Sigmoid colon (tissue), 7 donors: ENCODE data around the gene LINC00305. TPM values are rescaled to one million over a fixed set of nuclear protein-coding genes. Genes with fewer than 3 reads are reported as not detected.

Source experiments
- DNase-seq: peaks from one replicate; pipeline ENCODE4 v3.0.0-alpha.2; 2019
- H3K27ac ChIP-seq, 4 donors: fragments of 200-600 bp; sonication (generic); one replicate each; pipeline ENCODE4 v1.5.1; 2016 to 2019; ENCODE audit warnings: mild to moderate bottlenecking in 1 of 4
- H3K27me3 ChIP-seq, 3 donors: fragments of 200-600 bp; sonication (generic); one replicate each; pipeline ENCODE4 v1.5.1; 2019; ENCODE audit warnings: mild to moderate bottlenecking in 1 of 3
- H3K36me3 ChIP-seq, 4 donors: fragments of 200-600 bp; sonication (generic); one replicate each; pipeline ENCODE4 v1.5.1; 2016 to 2019
- H3K4me1 ChIP-seq, 4 donors: fragments of 200-600 bp; sonication (generic); one replicate each; pipeline ENCODE4 v1.5.1; 2017 to 2019
- H3K4me3 ChIP-seq, 4 donors: fragments of 200-600 bp; sonication (generic); one replicate each; pipeline ENCODE4 v1.5.1; 2017 to 2019; ENCODE audit warnings: mild to moderate bottlenecking in 2 of 4, moderate library complexity in 1 of 4
- H3K9me3 ChIP-seq, 4 donors: fragments of 200-600 bp in 3 of 4; sonication (generic) in 3 of 4; one replicate each; pipeline versions ENCODE4 v1.5.1 to v1.6.1; 2013 to 2019
- EP300 ChIP-seq, 4 donors: sonication (generic); formaldehyde crosslinking; IDR thresholded peaks; one replicate each; pipeline ENCODE4 v1.6.1; 2017; ENCODE audit warnings: antibody characterized with exemption in 4 of 4
- POLR2A ChIP-seq, 2 donors: fragments of 450-650 bp; IDR thresholded peaks; one replicate each; pipeline ENCODE4 v1.6.1; 2016; ENCODE audit warnings: antibody characterized with exemption in 2 of 2, mild to moderate bottlenecking in 2 of 2, moderate library complexity in 2 of 2
- POLR2AphosphoS5 ChIP-seq, 4 donors: sonication (generic); formaldehyde crosslinking; IDR thresholded peaks; one replicate each; pipeline ENCODE4 v1.6.1; 2017; ENCODE audit warnings: antibody characterized with exemption in 4 of 4
- WGBS, 2 donors: extraction: QIAGEN DNeasy Blood & Tissue Kit; methylation state at CpG; one replicate each; pipeline ENCODE4 v1.1.7; 2013; 5-methylcytosine and 5-hydroxymethylcytosine counted together
- intact Hi-C: fragments of 100-400 bp; cut with DNase I; formaldehyde crosslinking; loops from one replicate; pipeline ENCODE4 v1.15.1; 2023
- polyA plus RNA-seq, 3 donors: library from polyadenylated mRNA; stranded (reverse); fragments of 200-250 nt; gene quantifications; one replicate each; pipeline ENCODE4 v1.2.3, GENCODE V29; 2013
- total RNA-seq, 4 donors: library from RNA; depleted of rRNA; stranded (reverse); fragments of >200 nt; gene quantifications; one replicate each; pipeline ENCODE4 v1.1.0, GENCODE V29; 2016
- TF ChIP-seq, protein P1 (sequence below), 4 experiments: fragments of 450-650 bp in 3 of 4; fragments of 200-600 bp in 1 of 4; IDR thresholded peaks; one replicate each; pipeline ENCODE4 v1.5.1; 2016 to 2019; ENCODE audit warnings: antibody characterized with exemption in 4 of 4, mild to moderate bottlenecking in 3 of 4, moderate library complexity in 2 of 4
- donor health status: healthy with polysubstance abuse.
- donor health status: Bipolar disorder and iron deficiency.
- donor health status: healthy.

LINC00305 gene
- total and polyA plus RNA-seq, 7 donors = not detected

GRCh38 chr18:64110692-64111480, 38.0 kb downstream of the LINC00305 start:
- intact Hi-C loops = no loop called here
- Histone ChIP-seq H3K9me3 (no peaks in the 10 kb centered on the region), H3K27ac (no peak overlapping the region), H3K36me3 (no peaks in the 10 kb centered on the region), H3K4me3 (no peak overlapping the region), H3K4me1 (no peaks in the 10 kb centered on the region), H3K27me3 (no peaks in the 10 kb centered on the region)
- no peak for DNase-seq
- TF ChIP-seq, protein P1, sequence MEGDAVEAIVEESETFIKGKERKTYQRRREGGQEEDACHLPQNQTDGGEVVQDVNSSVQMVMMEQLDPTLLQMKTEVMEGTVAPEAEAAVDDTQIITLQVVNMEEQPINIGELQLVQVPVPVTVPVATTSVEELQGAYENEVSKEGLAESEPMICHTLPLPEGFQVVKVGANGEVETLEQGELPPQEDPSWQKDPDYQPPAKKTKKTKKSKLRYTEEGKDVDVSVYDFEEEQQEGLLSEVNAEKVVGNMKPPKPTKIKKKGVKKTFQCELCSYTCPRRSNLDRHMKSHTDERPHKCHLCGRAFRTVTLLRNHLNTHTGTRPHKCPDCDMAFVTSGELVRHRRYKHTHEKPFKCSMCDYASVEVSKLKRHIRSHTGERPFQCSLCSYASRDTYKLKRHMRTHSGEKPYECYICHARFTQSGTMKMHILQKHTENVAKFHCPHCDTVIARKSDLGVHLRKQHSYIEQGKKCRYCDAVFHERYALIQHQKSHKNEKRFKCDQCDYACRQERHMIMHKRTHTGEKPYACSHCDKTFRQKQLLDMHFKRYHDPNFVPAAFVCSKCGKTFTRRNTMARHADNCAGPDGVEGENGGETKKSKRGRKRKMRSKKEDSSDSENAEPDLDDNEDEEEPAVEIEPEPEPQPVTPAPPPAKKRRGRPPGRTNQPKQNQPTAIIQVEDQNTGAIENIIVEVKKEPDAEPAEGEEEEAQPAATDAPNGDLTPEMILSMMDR (IDR thresholded peaks at IDR 0.05) = no peak
- 50 to 61% methylated on average over 7 of the region's 7 CpGs for WGBS, 2 donors

DNA sequence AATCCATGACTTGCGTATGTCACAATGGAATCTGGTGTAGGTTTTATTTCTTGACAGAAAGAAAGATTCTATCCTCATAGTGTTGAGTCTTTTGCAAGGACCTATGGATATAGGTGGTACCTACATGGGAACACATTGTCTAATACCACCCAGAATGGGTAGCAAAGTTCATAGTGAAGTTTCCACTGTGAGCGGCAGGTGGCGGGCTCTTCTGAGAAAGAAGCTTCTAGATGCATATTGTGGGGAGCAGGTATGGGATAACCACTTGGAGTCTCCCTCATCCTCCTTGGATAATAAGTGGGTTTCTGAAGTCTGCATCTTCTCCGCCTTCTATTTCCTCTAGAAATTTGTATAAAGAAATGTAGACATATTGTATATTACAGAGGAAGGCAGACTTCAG, 44.9 kb downstream of the LINC00305 start:
- H3K4me1 ChIP-seq = no peaks in the 10 kb centered on the region
- H3K27ac ChIP-seq = no peak overlapping the region
- intact Hi-C loops = no loop called here
- TF ChIP-seq POLR2A (IDR thresholded peaks at IDR 0.05) (no peak), EP300 (IDR thresholded peaks at IDR 0.05) (no peak), POLR2AphosphoS5 (IDR thresholded peaks at IDR 0.05) (no peak)
- TF ChIP-seq, protein P1 (IDR thresholded peaks at IDR 0.05) = no peak
- H3K27me3 ChIP-seq = no peaks in the 10 kb centered on the region
- H3K9me3 ChIP-seq = no peaks in the 10 kb centered on the region
- WGBS, 2 donors = 80 to 94% methylated on average over 4 of the region's 4 CpGs
- no peak overlapping the region for H3K4me3 ChIP-seq
- no peaks in the 10 kb centered on the region for H3K36me3 ChIP-seq
- DNase-seq = no peak

- WGBS, 2 donors = 40 to 46% methylated on average over 6 of the region's 6 CpGs
- TF ChIP-seq EP300 (IDR thresholded peaks at IDR 0.05) (no peak), POLR2AphosphoS5 (IDR thresholded peaks at IDR 0.05) (no peak), POLR2A (IDR thresholded peaks at IDR 0.05) (no peak)
- TF ChIP-seq, protein P1 (IDR thresholded peaks at IDR 0.05) = no peak
- Histone ChIP-seq H3K9me3 (no peaks in the 10 kb centered on the region), H3K4me1 (no peaks in the 10 kb centered on the region), H3K27ac (no peak overlapping the region), H3K27me3 (no peaks in the 10 kb centered on the region), H3K4me3 (no peak overlapping the region), H3K36me3 (no peaks in the 10 kb centered on the region)
- DNase-seq = no peak
- intact Hi-C loops = no loop called here
These were observed 48.6 kb downstream of the LINC00305 start for GRCh38 chr18:64100116-64100922.

GRCh38 chr18:64099244-64099643, 49.6 kb downstream of the LINC00305 start:
- DNase-seq = no peak
- H3K4me1 ChIP-seq = no peaks in the 10 kb centered on the region
- TF ChIP-seq POLR2A (IDR thresholded peaks at IDR 0.05) (no peak), EP300 (IDR thresholded peaks at IDR 0.05) (no peak)
- no peaks in the 10 kb centered on the region for H3K27me3 ChIP-seq
- H3K4me3 ChIP-seq = no peak overlapping the region
- intact Hi-C loops = loop anchor here (10.0 kb wide), 1 partner anchor 1476 kb away; no protein-coding TSS in a partner anchor
- no peaks in the 10 kb centered on the region for H3K9me3 ChIP-seq
- H3K36me3 ChIP-seq = no peaks in the 10 kb centered on the region
- no peak overlapping the region for H3K27ac ChIP-seq
- WGBS, 2 donors = 82 to 88% methylated on average over 3 of the region's 3 CpGs

- intact Hi-C loops = loop anchor here (10.0 kb wide), 1 partner anchor 1477 kb away; no protein-coding TSS in a partner anchor
- no peak for DNase-seq
- TF ChIP-seq, protein P1 (IDR thresholded peaks at IDR 0.05) = no peak
- TF ChIP-seq EP300 (IDR thresholded peaks at IDR 0.05) (no peak), POLR2AphosphoS5 (IDR thresholded peaks at IDR 0.05) (no peak), POLR2A (IDR thresholded peaks at IDR 0.05) (no peak)
- WGBS, 2 donors = 71 to 75% methylated on average over 3 of the region's 3 CpGs
- Histone ChIP-seq H3K4me3 (no peak overlapping the region), H3K27ac (no peak overlapping the region), H3K27me3 (no peaks in the 10 kb centered on the region), H3K9me3 (no peaks in the 10 kb centered on the region), H3K36me3 (no peaks in the 10 kb centered on the region), H3K4me1 (no peaks in the 10 kb centered on the region)
These were observed 51.4 kb downstream of the LINC00305 start for GRCh38 chr18:64097497-64097896.
